ENCODE data around the gene GAPVD1. TPM values are rescaled to one million over a fixed set of nuclear protein-coding genes. Genes with fewer than 3 reads are reported as not detected.

Gene GAPVD1
- total and polyA plus RNA-seq, 4 donors = 10.6 to 138 (median 35.2) TPM

GRCh38 chr9:125379208-125379607, 117.6 kb downstream of the GAPVD1 start:
- WGBS, 2 donors = 73 to 81% methylated on average over 5 of the region's 5 CpGs
- H3K27me3 ChIP-seq (ENCODE audit: control insufficient read depth in 3 of 3, insufficient read depth in 3 of 3, low read length in 2 of 3) = no peaks in the 10 kb centered on the region
- ATAC-seq (ENCODE audit: insufficient read depth, low FRiP score) = no peak
- no peak overlapping the region for H3K27ac ChIP-seq (ENCODE audit: low read depth in 1 of 2, low read length in 1 of 2)
- peaks cover 0 to 10% (median 0%) of the 10 kb centered on the region in 5 donors for H3K4me1 ChIP-seq (ENCODE audit: control insufficient read depth in 5 of 5, insufficient read depth in 5 of 5, low read length in 5 of 5)
- H3K9me3 ChIP-seq (ENCODE audit: control insufficient read depth in 4 of 4, insufficient read depth in 3 of 4, low read length in 3 of 4) = no peaks in the 10 kb centered on the region
- no peak overlapping the region for H3K9ac ChIP-seq (ENCODE audit: insufficient read depth in 1 of 2, low read length in 2 of 2)
- no peak overlapping the region for H3K4me3 ChIP-seq
- no peak for DNase-seq
- H3K36me3 ChIP-seq (ENCODE audit: control insufficient read depth in 4 of 4, insufficient read depth in 4 of 4, low read length in 4 of 4) = no peaks in the 10 kb centered on the region
- no peak for TF ChIP-seq CTCF (IDR thresholded peaks at IDR 0.05; ENCODE audit: control extremely low read depth, extremely low read depth)

- no peak overlapping the region for H3K4me3 ChIP-seq
- H3K27ac ChIP-seq (ENCODE audit: low read depth in 1 of 2, low read length in 1 of 2) = no peak overlapping the region
- no peak overlapping the region for H3K9ac ChIP-seq (ENCODE audit: insufficient read depth in 1 of 2, low read length in 2 of 2)
- H3K36me3 ChIP-seq (ENCODE audit: control insufficient read depth in 4 of 4, insufficient read depth in 4 of 4, low read length in 4 of 4) = no peaks in the 10 kb centered on the region
- DNase-seq = no peak
- H3K9me3 ChIP-seq (ENCODE audit: control insufficient read depth in 4 of 4, insufficient read depth in 3 of 4, low read length in 3 of 4) = no peaks in the 10 kb centered on the region
- H3K27me3 ChIP-seq (ENCODE audit: control insufficient read depth in 3 of 3, insufficient read depth in 3 of 3, low read length in 2 of 3) = no peaks in the 10 kb centered on the region
- H3K4me1 ChIP-seq (ENCODE audit: control insufficient read depth in 5 of 5, insufficient read depth in 5 of 5, low read length in 5 of 5) = peaks cover 0 to 7% (median 1%) of the 10 kb centered on the region in 5 donors
- WGBS, 2 donors = 79 to 93% methylated on average over 8 of the region's 8 CpGs
- no peak for ATAC-seq (ENCODE audit: insufficient read depth, low FRiP score)
- no peak for TF ChIP-seq CTCF (IDR thresholded peaks at IDR 0.05; ENCODE audit: control extremely low read depth, extremely low read depth)
Observed at GRCh38 chr9:125380406-125380805, 118.8 kb downstream of the GAPVD1 start.

- TF ChIP-seq CTCF (IDR thresholded peaks at IDR 0.05; ENCODE audit: control extremely low read depth, extremely low read depth) = no peak
- Histone ChIP-seq H3K9ac (ENCODE audit: insufficient read depth in 1 of 2, low read length in 2 of 2) (no peak overlapping the region), H3K4me3 (no peak overlapping the region), H3K27ac (ENCODE audit: low read depth in 1 of 2, low read length in 1 of 2) (no peak overlapping the region), H3K27me3 (ENCODE audit: control insufficient read depth in 3 of 3, insufficient read depth in 3 of 3, low read length in 2 of 3) (no peaks in the 10 kb centered on the region), H3K4me1 (ENCODE audit: control insufficient read depth in 5 of 5, insufficient read depth in 5 of 5, low read length in 5 of 5) (peaks cover 0 to 1% (median 0%) of the 10 kb centered on the region in 5 donors), H3K36me3 (ENCODE audit: control insufficient read depth in 4 of 4, insufficient read depth in 4 of 4, low read length in 4 of 4) (no peaks in the 10 kb centered on the region), H3K9me3 (ENCODE audit: control insufficient read depth in 4 of 4, insufficient read depth in 3 of 4, low read length in 3 of 4) (no peaks in the 10 kb centered on the region)
- WGBS, 2 donors = 91 to 93% methylated on average over 14 of the region's 14 CpGs
- ATAC-seq (ENCODE audit: insufficient read depth, low FRiP score) (no peak), DNase-seq (no peak)
Observed at GRCh38 chr9:125387861-125388524, 126.4 kb downstream of the GAPVD1 start.

GRCh38 chr9:125388978-125389377, 127.4 kb downstream of the GAPVD1 start:
- ATAC-seq (ENCODE audit: insufficient read depth, low FRiP score) (no peak), DNase-seq (no peak)
- Histone ChIP-seq H3K27me3 (ENCODE audit: control insufficient read depth in 3 of 3, insufficient read depth in 3 of 3, low read length in 2 of 3) (no peaks in the 10 kb centered on the region), H3K9ac (ENCODE audit: insufficient read depth in 1 of 2, low read length in 2 of 2) (no peak overlapping the region), H3K9me3 (ENCODE audit: control insufficient read depth in 4 of 4, insufficient read depth in 3 of 4, low read length in 3 of 4) (no peaks in the 10 kb centered on the region), H3K36me3 (ENCODE audit: control insufficient read depth in 4 of 4, insufficient read depth in 4 of 4, low read length in 4 of 4) (no peaks in the 10 kb centered on the region), H3K27ac (ENCODE audit: low read depth in 1 of 2, low read length in 1 of 2) (no peak overlapping the region), H3K4me1 (ENCODE audit: control insufficient read depth in 5 of 5, insufficient read depth in 5 of 5, low read length in 5 of 5) (peaks cover 0 to 1% (median 0%) of the 10 kb centered on the region in 5 donors), H3K4me3 (no peak overlapping the region)
- WGBS, 2 donors = 59 to 67% methylated on average over 6 of the region's 6 CpGs
- no peak for TF ChIP-seq CTCF (IDR thresholded peaks at IDR 0.05; ENCODE audit: control extremely low read depth, extremely low read depth)
